ENCODE results near the gene CA5A.
"Not testable (repeated sequence)": the region's sequence is repeated elsewhere in the genome, so short reads cannot be mapped to it uniquely, and the experiment has no call there.

Gene CA5A

DNA sequence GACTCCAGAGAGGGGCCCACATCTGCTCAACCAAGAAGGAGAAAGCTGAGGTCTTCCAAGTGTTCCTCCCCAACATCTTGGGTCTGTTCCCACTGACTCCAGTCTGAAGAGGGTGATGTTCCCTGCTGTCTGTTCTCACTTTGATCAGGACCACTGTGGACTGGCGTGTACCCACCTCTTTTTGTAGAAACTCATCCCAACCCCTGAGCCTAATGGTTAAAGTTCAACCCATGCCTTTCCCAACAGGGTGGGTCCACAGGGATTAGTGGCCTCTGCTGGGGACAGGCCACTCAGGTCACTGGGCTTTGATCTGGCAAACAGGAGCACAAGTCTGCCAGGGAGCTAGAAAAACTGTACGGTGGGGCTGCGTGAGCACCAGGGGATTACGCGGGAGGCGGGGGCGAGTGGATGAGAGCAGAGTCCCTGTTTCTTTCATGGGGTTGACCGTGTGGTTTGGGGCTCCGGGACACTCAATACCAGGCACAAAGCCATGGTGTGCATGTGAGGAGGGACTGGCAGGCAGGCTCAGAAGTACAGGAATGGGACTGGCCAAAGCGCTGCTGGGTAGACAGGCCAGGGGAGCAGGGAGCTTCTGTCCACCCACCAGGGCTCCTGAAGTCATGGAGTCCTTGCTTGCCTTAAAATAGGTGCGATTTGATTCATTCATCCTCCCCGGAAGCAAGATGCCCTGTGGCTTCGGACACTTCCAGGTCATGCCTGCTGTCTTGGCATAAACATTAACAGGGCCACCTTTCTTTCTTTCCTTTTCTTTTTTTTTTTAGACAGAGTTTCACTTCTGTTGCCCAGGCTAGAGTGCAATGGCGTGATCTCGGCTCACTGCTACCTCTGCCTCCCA lies at the start of gene CA5A:
CA5A (minus strand) TSS at position 155 of the 856 bp plus-strand sequence; CDS start at position 76, 79 bp downstream.
- no peak for DNase-seq

- DNase-seq, result not testable (repeated sequence)
These were observed 49.2 kb upstream of the CA5A start for GRCh38 chr16:87985493-87985892.

DNA sequence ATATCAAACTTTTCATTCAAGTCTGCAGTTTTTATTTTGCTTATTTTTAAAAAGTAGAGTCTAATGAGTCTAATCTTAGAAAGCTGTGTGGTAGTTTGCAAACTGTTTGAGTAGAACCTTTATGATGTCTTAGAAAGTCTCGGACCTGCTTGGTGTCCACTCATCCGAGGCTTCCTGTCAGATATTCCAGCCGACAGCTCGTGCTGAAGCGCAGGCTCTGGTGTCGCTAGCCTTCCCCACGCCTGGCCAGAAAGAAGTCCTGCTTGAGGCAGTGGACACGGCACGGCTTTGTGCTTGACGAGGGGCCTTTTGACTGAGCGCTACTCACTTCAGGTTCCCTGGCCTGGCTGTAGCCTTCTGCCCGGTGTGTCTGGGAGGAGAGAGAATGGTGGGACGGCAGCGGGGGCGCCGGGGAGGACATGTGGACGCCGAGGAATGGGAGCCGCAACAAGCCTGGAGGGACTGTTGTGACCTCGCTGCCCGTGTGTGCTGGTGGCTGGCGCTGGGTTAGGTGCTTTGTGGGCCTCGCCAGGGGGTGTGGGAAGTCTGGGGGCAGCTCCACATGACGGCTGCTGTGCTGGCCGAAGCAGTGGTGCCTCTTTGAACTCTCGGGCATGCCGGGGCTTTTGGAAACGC lies 48.4 kb upstream of the CA5A start:
- DNase-seq, result no peak

- not testable (repeated sequence) for DNase-seq
These were observed 47.9 kb upstream of the CA5A start for GRCh38 chr16:87984180-87984579.

- not testable (repeated sequence) for DNase-seq
These were observed 47.4 kb upstream of the CA5A start for GRCh38 chr16:87983737-87984097.

DNA sequence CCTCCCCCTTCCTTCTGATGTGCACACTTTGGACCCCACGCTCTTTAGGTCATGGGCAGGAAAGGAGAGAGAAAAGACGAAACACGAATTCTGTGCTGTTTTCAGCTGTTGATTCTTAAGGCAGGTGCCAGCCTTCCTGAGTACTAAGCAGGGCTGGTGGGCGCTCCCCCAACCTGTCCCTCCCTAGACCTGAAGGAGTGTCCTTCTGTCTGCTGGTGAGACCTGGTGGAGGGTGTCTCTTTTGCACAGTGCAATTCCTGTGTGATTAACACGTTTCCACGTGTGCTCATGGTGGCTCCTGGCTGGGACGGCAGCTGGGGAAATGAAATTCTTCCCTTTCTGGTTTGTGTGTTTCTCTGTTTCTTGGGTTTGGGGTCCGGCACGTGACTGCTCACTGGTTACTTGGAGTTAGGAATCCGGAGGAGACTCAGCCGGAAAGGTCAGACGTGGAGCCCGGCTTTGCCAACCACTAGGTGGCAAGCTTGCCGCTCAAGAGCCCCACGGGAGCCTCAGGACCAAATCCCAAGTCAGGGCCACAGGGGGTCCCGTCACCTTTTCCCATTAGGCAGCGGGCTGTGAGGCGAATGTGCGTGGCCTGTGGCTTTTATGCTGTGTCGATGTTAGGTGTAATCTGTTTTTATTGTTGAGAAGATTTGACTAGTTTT lies 46.9 kb upstream of the CA5A start:
- not testable (repeated sequence) for DNase-seq

GRCh38 chr16:87982581-87983041 lies 46.3 kb upstream of the CA5A start:
- DNase-seq, result no peak

DNA sequence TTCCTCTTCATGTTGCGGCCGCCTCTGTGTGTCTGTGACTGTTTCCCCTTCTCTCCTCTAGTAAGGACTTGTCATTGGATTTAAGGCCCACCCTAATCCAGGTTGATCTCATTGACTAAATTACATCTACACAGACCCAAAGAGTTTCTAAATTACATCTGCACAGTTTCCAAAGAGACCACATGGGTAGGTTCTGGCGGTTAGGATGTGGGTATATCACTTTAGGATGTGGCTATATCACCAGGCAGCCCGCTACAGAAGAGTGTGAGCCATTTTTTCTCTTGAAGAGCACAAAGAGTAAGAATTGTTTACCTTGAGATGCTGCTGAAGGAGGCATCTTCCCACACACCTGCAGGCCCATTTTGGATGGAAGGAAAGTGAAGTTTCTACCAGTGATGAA lies 45.0 kb upstream of the CA5A start:
- not testable (repeated sequence) for DNase-seq

- DNase-seq, result not testable (repeated sequence)
These were observed 43.7 kb upstream of the CA5A start for GRCh38 chr16:87979911-87980630.

DNA sequence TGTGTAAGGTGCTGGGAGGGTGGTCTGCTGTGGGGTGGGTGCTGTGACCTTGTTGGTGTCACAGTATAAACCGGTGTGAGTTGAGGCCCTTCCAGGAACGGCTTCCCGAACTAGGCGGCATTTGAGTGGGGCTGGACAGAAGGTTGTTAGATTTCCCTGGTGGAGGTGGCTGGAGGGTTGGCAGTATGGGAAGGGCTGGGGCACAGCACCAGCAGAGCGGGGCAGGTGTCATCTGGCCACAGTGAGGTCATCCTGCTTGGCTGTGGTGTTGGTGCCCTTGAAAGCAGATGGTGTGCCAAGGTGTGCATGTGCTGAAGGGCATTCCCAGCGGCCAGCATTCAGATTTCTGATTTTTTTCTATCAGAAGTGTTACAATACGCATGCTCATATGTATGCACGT lies 43.0 kb upstream of the CA5A start:
- no peak for DNase-seq

- no peak for DNase-seq
These were observed 41.8 kb upstream of the CA5A start for GRCh38 chr16:87978127-87978526.

GRCh38 chr16:87976665-87977064 lies 40.3 kb upstream of the CA5A start:
- no peak for DNase-seq

GRCh38 chr16:87974178-87974577 lies 37.8 kb upstream of the CA5A start:
- DNase-seq, result no peak

DNA sequence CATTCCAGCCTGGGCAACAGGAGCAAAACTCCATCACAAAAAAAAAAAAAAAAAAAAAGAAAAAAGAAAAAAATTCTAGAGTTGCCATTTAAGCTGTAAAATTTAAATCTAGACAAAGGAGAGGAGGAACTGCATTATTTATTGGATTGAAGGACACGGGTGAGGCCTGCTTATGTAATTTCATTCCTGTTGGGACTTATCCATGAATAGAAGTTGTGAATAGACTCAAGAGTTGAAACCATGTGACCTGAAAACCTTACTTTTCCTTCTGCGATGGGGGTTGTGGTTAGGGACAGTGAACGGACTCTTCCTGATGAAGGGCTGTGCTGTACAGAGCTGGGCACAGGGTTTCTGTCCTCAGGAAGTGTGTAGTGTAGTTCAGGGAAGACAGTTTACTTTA lies 37.4 kb upstream of the CA5A start:
- no peak for DNase-seq

DNA sequence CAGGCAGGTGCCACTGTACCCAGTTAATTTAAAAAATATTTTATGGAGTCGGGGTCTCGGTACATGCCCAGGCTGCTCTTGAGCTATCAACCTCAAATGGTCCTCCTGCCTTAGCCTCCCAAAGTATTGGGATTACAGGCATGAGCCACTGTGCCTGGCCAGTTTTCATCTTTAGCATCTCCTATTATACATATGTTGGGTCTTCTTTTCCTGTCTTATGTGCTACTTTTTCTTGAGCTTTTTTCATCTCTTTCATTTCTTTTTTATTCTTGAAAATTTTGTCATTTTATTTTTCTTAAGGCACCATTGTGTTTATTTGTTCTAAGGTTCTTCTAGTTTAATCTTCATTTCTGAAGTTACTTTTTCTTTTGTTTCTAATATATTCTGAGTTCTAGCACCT lies 35.6 kb upstream of the CA5A start:
- no peak for DNase-seq

- DNase-seq, result no peak
These were observed 33.9 kb upstream of the CA5A start for GRCh38 chr16:87970186-87970585.

DNA sequence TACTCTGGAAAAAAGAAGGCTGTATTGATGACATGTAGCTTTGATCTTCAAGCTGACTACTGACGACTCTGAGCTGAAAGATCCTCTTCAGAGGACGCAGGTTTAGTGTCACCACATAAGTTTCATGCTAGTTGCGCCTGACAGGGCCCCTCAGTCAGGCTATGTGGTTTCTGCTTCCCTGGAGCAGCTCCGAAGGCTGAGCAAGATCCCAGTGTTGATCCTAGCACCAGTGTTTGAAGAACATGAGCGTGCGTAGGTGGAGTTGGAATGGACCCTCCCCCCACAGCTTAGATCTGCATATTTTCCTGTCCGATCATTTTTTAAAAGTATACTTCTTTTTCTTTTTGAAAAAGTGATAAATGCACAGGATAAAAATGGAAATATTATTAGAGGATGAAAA lies 32.2 kb upstream of the CA5A start:
- DNase-seq, result no peak

DNA sequence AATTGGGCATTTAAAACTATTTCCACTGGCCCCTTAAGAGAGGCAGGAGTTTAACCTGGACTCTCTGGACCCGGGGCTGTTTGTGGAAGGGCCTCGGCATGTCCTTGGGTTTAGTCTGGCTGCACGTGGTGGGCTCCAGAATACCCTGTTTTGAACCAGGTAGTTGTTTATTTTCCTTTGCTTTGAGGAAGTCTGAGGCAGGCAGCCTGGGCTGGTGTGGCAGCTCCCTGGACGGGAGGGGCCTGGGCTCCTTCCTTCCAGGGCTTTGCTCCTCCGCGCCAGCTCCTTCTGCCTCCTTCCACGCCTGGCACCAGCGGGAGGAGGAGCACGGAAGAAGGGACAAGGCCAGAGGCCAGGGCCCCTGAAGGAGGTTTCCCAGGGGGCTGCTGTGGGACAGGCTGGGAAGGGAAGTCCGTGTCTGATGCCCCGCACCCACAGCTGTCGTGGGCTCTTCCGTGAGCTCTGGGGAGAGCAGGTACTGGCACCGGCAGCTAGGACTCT lies 30.4 kb upstream of the CA5A start:
- no peak for DNase-seq

- no peak for DNase-seq
These were observed 29.8 kb upstream of the CA5A start for GRCh38 chr16:87966064-87966645.

DNA sequence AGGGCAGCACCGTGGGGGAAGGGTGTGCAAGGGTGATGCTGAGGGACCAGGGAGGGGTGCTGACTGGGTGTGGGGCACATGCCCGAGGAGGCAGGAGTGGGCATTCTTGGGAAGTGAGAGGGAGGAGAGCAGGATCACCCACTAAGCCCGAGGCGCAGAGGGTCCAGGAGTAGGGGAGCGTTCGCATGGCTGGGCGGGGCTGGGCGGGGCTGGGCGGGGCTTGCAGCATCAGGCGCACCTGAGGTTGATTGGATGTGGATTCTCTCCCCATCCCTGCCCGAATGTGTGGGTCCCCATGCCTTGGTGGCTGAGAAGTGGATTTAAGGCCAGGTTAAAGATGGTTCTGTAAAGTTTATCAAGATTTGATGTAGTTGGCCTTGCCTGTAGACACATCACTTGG lies 29.1 kb upstream of the CA5A start:
- DNase-seq, result no peak

- no peak for DNase-seq
These were observed 27.8 kb upstream of the CA5A start for GRCh38 chr16:87964049-87964659.

- peak; percentile 32 for DNase-seq
These were observed 27.1 kb upstream of the CA5A start for GRCh38 chr16:87963400-87963799.
